ENCODE results near the gene CHKB. TPM values are rescaled to one million over a fixed set of nuclear protein-coding genes. Genes with fewer than 3 reads are reported as not detected.
A peak's percentile ranks its signal among the peaks of the same experiment; 100 is the strongest.
"Not testable (repeated sequence)": the region's sequence is repeated elsewhere in the genome, so short reads cannot be mapped to it uniquely, and the experiment has no call there.

CHKB gene
- total and polyA plus RNA-seq, 7 donors, result 11.5 to 25.2 (median 13.6) TPM

- peak overlapping the region; percentile 80 for H3K27ac ChIP-seq
- no peak overlapping the region for H3K4me3 ChIP-seq
- ATAC-seq (no peak), DNase-seq (no peak)
- H3K36me3 ChIP-seq (ENCODE audit: insufficient read depth in 1 of 2, low read depth in 1 of 2), result no peaks in the 10 kb centered on the region
- H3K27me3 ChIP-seq (ENCODE audit: insufficient read depth in 3 of 3, low read length in 2 of 3), result peaks cover 0 to 27% (median 2%) of the 10 kb centered on the region in 3 donors
- no peak for TF ChIP-seq CTCF (IDR thresholded peaks at IDR 0.05)
- intact Hi-C loops (cut with DNase I), result no loop called here
- peaks cover 5% of the 10 kb centered on the region for H3K4me1 ChIP-seq
- no peaks in the 10 kb centered on the region for H3K9me3 ChIP-seq
- 78 to 86% (median 83%) methylated on average over 10 of the region's 10 CpGs for WGBS, 3 donors
These were observed 42.3 kb downstream of the CHKB start for GRCh38 chr22:50540381-50540780.

GRCh38 chr22:50537765-50538164, 44.9 kb downstream of the CHKB start:
- no peak for TF ChIP-seq CTCF (IDR thresholded peaks at IDR 0.05)
- peak overlapping the region; percentile 80 for H3K27ac ChIP-seq

GRCh38 chr22:50536226-50536625, 46.4 kb downstream of the CHKB start:
- peaks cover 14% of the 10 kb centered on the region for H3K4me1 ChIP-seq
- ATAC-seq, result no peak

More at GRCh38 chr22:50537765-50538164, 44.9 kb downstream of the CHKB start:
- intact Hi-C loops (cut with DNase I), result no loop called here
- 78 to 88% (median 86%) methylated on average over 13 of the region's 13 CpGs for WGBS, 3 donors
- ATAC-seq, result no peak
- H3K9me3 ChIP-seq, result no peaks in the 10 kb centered on the region
- no peak overlapping the region for H3K4me3 ChIP-seq
- peaks cover 5% of the 10 kb centered on the region for H3K4me1 ChIP-seq
- peaks cover 0 to 37% (median 6%) of the 10 kb centered on the region in 3 donors for H3K27me3 ChIP-seq (ENCODE audit: insufficient read depth in 3 of 3, low read length in 2 of 3)
- no peak for DNase-seq
- H3K36me3 ChIP-seq (ENCODE audit: insufficient read depth in 1 of 2, low read depth in 1 of 2), result no peaks in the 10 kb centered on the region

GRCh38 chr22:50535113-50535512, 47.5 kb downstream of the CHKB start:
- Histone ChIP-seq H3K4me1 (peaks cover 21% of the 10 kb centered on the region), H3K36me3 (ENCODE audit: insufficient read depth in 1 of 2, low read depth in 1 of 2) (no peaks in the 10 kb centered on the region), H3K9me3 (no peaks in the 10 kb centered on the region), H3K27ac (no peak overlapping the region), H3K4me3 (no peak overlapping the region), H3K27me3 (ENCODE audit: insufficient read depth in 3 of 3, low read length in 2 of 3) (peaks cover 0 to 60% (median 19%) of the 10 kb centered on the region in 3 donors)
- intact Hi-C loops (cut with DNase I), result no loop called here
- DNase-seq (no peak), ATAC-seq (no peak)
- WGBS, 3 donors, result 81 to 89% (median 87%) methylated on average over 7 of the region's 8 CpGs
- TF ChIP-seq CTCF (IDR thresholded peaks at IDR 0.05), result no peak

More at GRCh38 chr22:50536226-50536625, 46.4 kb downstream of the CHKB start:
- Histone ChIP-seq H3K4me3 (no peak overlapping the region), H3K27me3 (ENCODE audit: insufficient read depth in 3 of 3, low read length in 2 of 3) (peaks cover 0 to 53% (median 9%) of the 10 kb centered on the region in 3 donors), H3K36me3 (ENCODE audit: insufficient read depth in 1 of 2, low read depth in 1 of 2) (no peaks in the 10 kb centered on the region), H3K27ac (no peak overlapping the region), H3K9me3 (no peaks in the 10 kb centered on the region)
- intact Hi-C loops (cut with DNase I), result no loop called here
- 46 to 60% (median 51%) methylated on average over 3 of the region's 3 CpGs for WGBS, 3 donors
- no peak for DNase-seq
- TF ChIP-seq CTCF (IDR thresholded peaks at IDR 0.05), result no peak

- intact Hi-C loops (cut with DNase I), result loop anchor here in 1 of 2 donors (5.0 kb wide), 1 partner anchor 88 kb away; no protein-coding TSS in a partner anchor
- peak in 1 of 2 donors; percentile 60 for DNase-seq
- H3K27ac ChIP-seq; H3K9me3 ChIP-seq; ATAC-seq; H3K4me3 ChIP-seq; H3K36me3 ChIP-seq (ENCODE audit: insufficient read depth in 1 of 2, low read depth in 1 of 2): not testable (repeated sequence)
- H3K27me3 ChIP-seq (ENCODE audit: insufficient read depth in 3 of 3, low read length in 2 of 3), result peaks cover 0 to 70% (median 25%) of the 10 kb centered on the region in 3 donors
- H3K4me1 ChIP-seq, result peaks cover 18% of the 10 kb centered on the region
- 48 to 59% (median 51%) methylated on average over 21 of the region's 21 CpGs for WGBS, 3 donors
These were observed 48.6 kb downstream of the CHKB start for GRCh38 chr22:50533856-50534711.
